IPS DF 4.7 (cell line): Measurements from ENCODE around the gene SH3TC2.

Experiments used
- DNase-seq: peaks from one replicate; pipeline ENCODE4 v3.0.0-alpha.2; 2013; ENCODE audit warnings: low spot score; ENCODE audit errors: extremely low read depth

SH3TC2 gene

GRCh38 chr5:149028984-149029383 lies 33.9 kb downstream of the SH3TC2 start:
- DNase-seq: no peak

GRCh38 chr5:149028161-149028560 lies 34.7 kb downstream of the SH3TC2 start:
- no peak for DNase-seq

GRCh38 chr5:149027636-149028035 lies 35.2 kb downstream of the SH3TC2 start:
- DNase-seq: no peak

GRCh38 chr5:149024943-149025342 lies 37.9 kb downstream of the SH3TC2 start:
- no peak for DNase-seq

GRCh38 chr5:149024477-149024876 lies 38.4 kb downstream of the SH3TC2 start:
- DNase-seq: no peak

- DNase-seq: no peak
These were observed 40.7 kb downstream of the SH3TC2 start for GRCh38 chr5:149022200-149022599.

GRCh38 chr5:149019679-149020078 lies 43.2 kb downstream of the SH3TC2 start:
- no peak for DNase-seq

- DNase-seq: no peak
These were observed 43.9 kb downstream of the SH3TC2 start for GRCh38 chr5:149018909-149019443.

- no peak for DNase-seq
These were observed 45.2 kb downstream of the SH3TC2 start for GRCh38 chr5:149017636-149018035.

GRCh38 chr5:149015561-149015960 lies 47.3 kb downstream of the SH3TC2 start:
- no peak for DNase-seq

GRCh38 chr5:149015126-149015525 lies 47.7 kb downstream of the SH3TC2 start:
- no peak for DNase-seq

- no peak for DNase-seq
These were observed 48.3 kb downstream of the SH3TC2 start for GRCh38 chr5:149014571-149015031.

- no peak for DNase-seq
These were observed 49.1 kb downstream of the SH3TC2 start for GRCh38 chr5:149013796-149014195.

- DNase-seq: no peak
These were observed 50.5 kb downstream of the SH3TC2 start for GRCh38 chr5:149012350-149012749.

- DNase-seq: no peak
These were observed 51.1 kb downstream of the SH3TC2 start for GRCh38 chr5:149011728-149012127.

GRCh38 chr5:149011084-149011483 lies 51.8 kb downstream of the SH3TC2 start:
- no peak for DNase-seq

- DNase-seq: no peak
These were observed 55.7 kb downstream of the SH3TC2 start for GRCh38 chr5:149007174-149007573.

GRCh38 chr5:149006426-149006825 lies 56.4 kb downstream of the SH3TC2 start:
- no peak for DNase-seq

GRCh38 chr5:149005077-149005892 lies 57.6 kb downstream of the SH3TC2 start:
- no peak for DNase-seq

GRCh38 chr5:149004559-149004958 lies 58.3 kb downstream of the SH3TC2 start:
- DNase-seq: no peak

- DNase-seq: no peak
These were observed 59.8 kb downstream of the SH3TC2 start for GRCh38 chr5:149002761-149003689.

GRCh38 chr5:149002053-149002452 lies 60.8 kb downstream of the SH3TC2 start:
- no peak for DNase-seq
